Measurements from ENCODE around the gene YIPF1. TPM values are rescaled to one million over a fixed set of nuclear protein-coding genes. Genes with fewer than 3 reads are reported as not detected.

The YIPF1 gene
- total and polyA plus RNA-seq, 10 of the 15 experiments (the other 5 are each of a cell fraction or from before 2014, with no cell fraction given): 13.0 to 36.0 (median 20.3) TPM

DNA sequence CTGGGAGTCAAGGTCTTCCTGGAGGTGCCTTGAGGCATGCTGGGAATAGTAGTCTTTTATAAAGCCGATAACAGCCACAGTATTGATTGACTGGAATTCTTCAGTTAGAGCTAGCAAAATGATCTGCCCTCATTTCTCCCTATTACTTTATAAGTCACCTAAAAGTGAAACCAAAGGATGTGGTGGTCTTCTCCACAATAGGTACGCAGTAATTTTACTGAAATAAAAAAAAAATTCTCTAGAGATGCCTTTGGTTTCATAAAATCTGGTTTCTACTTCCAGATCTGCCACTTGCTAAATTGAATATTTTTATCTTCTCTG, 51.0 kb downstream of the YIPF1 start (continued):
- TF ChIP-seq NR2C1 (IDR thresholded peaks at IDR 0.05): no peak; the same call in 1 of the 2 replicates
- TF ChIP-seq ZNF24 (IDR thresholded peaks at IDR 0.05): no peak
- no peak for TF ChIP-seq ATF7 (IDR thresholded peaks at IDR 0.05; ENCODE audit: low read depth)
- TF ChIP-seq TCF12 (IDR thresholded peaks at IDR 0.05; ENCODE audit: low read depth, low read length): no peak
- TF ChIP-seq TAF1 (IDR thresholded peaks at IDR 0.05; ENCODE audit: borderline replicate concordance, low read depth, low read length): no peak
- no peak for TF ChIP-seq POU2F2 (IDR thresholded peaks at IDR 0.05; ENCODE audit: borderline replicate concordance, low read depth, low read length)
- TF ChIP-seq SMAD5 (IDR thresholded peaks at IDR 0.05; ENCODE audit: low read depth): no peak
- TF ChIP-seq IKZF1 (conservative IDR thresholded peaks at IDR 0.05): no peak
- TF ChIP-seq MXI1 (IDR thresholded peaks at IDR 0.05; ENCODE audit: low read depth, low read length): 0 out of 2 replicates have a peak, but pooled peaks have one; percentile 41
- no peak; the same call in 1 of the 2 replicates for TF ChIP-seq NBN (IDR thresholded peaks at IDR 0.05)
- no peak; the same call in 1 of the 2 replicates for TF ChIP-seq CREB1 (IDR thresholded peaks at IDR 0.05; ENCODE audit: low read depth)
- TF ChIP-seq TCF3 (IDR thresholded peaks at IDR 0.05; ENCODE audit: borderline replicate concordance, insufficient read depth, low read depth, low read length): no peak

DNA sequence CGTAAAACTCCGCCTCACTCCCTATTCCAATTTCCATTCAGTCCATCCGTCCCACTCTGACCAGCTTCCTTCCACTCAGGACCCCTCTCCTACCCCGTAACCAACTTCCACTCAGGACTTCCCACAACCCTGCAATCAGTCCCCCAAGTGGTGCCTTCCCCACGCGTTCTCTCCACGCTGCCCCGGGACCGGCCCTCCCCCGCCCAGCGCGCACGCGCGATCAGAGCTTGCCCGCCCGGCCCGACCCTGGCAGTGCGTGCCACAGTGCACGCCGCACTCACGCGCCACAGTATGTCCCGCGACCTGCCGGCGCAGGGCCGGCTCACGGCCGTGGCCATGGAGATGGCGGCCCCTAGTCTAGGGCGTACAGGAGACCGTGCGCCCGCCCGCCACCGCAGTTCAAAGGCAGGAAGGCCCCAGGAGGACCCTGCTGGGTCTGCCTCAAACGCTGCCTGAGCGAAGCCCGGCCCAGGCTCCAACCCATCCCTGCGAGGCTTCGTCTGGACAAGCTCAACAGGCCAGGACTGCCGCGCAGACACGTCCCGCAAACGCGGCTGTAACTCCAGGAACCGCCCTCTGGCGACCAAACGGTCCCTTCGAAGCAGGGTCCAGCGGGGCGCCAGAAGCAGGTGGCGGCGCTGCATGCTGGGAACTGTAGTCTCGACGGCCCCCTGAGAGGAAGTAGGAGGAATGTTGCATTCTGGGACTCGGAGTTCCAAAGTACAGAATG, 51.5 kb downstream of the YIPF1 start, which contains the start of gene NDC1:
TSS of gene NDC1 (minus strand) at position 373 of the 730 bp plus-strand sequence. CDS start at position 338, 35 bp downstream.
- H3K4me1 ChIP-seq (ENCODE audit: control insufficient read depth, insufficient read depth, low read length): peaks cover 7% of the 10 kb centered on the region; the same call in 1 of the 2 replicates
- no peaks in the 10 kb centered on the region; the same call in 2 of the 3 replicates for H3K9me3 ChIP-seq (replicated peaks; ENCODE audit: control insufficient read depth, insufficient read depth, low read length)
- H3K4me3 ChIP-seq: peak within 1 kb of the TSS; percentile 88
- 1% methylated on average over 51 of the region's 59 CpGs for WGBS (ENCODE audit: insufficient coverage, insufficient replicate concordance, low lambda C conversion rate, missing lambda C conversion rate)
- H3K79me2 ChIP-seq (ENCODE audit: control insufficient read depth, insufficient read depth, low read length): peaks cover 51% of the 10 kb centered on the region
- DNase-seq (ENCODE audit: low read depth, low spot score) (peak; percentile 91), FAIRE-seq (no peak), ATAC-seq (peak; percentile 92)
- BruUV-seq (replicated peaks): no TSS peak
- H3K27me3 ChIP-seq (replicated peaks in 1 of 2; ENCODE audit: control insufficient read depth in 2 of 2, insufficient read depth in 2 of 2, low read length in 1 of 2): no peaks in the 10 kb centered on the region
- intact Hi-C loops (cut with micrococcal nuclease; ENCODE audit: unreplicated experiment) (loop anchor here (5.0 kb wide), 1 partner anchor 214 kb away; the partner anchor contains the start of genes TCEANC2 and TMEM59), in situ Hi-C loops (cut with MboI) (no loop called here)
- ChIA-PET RAD21 (ENCODE audit: unreplicated experiment) (interaction anchor here (1.4 kb wide), 2 partner anchors 107 to 121 kb away, joined by 3 to 4 read pairs; partner anchors contain the start of gene IFT25), POLR2A (interaction anchor here (0.5 to 3.9 kb wide), 7 partner anchors 9 to 783 kb away, joined by 3 to 16 read pairs (median 7); partner anchors contain the start of genes IFT25, LRRC42, TCEANC2 and TMEM59), SMC1A (ENCODE audit: uncharacterized antibody, unreplicated experiment) (interaction anchor here (0.9 to 2.2 kb wide), 2 partner anchors 22 to 107 kb away, joined by 3 to 6 read pairs; partner anchors contain the start of gene IFT25), CTCF (interaction anchor here (0.9 to 1.4 kb wide), 4 partner anchors 23 to 121 kb away, joined by 3 to 5 read pairs (median 4); no protein-coding TSS in a partner anchor)
- H4K20me1 ChIP-seq (ENCODE audit: control insufficient read depth, insufficient read depth): no peaks in the 10 kb centered on the region
- peak within 1 kb of the TSS; percentile 99 for H2AFZ ChIP-seq (ENCODE audit: control insufficient read depth, low read depth, low read length)
- peak within 1 kb of the TSS; percentile 99 for H3K9ac ChIP-seq (ENCODE audit: control insufficient read depth, insufficient read depth, low read length)
- H3K27ac ChIP-seq (ENCODE audit: control insufficient read depth, insufficient read depth): peak within 1 kb of the TSS; percentile 99
- peak within 1 kb of the TSS; percentile 63 for H3K4me2 ChIP-seq (ENCODE audit: control insufficient read depth, insufficient read depth)
- no peaks in the 10 kb centered on the region for H3K36me3 ChIP-seq (ENCODE audit: control insufficient read depth in 2 of 2, insufficient read depth in 2 of 2, low read length in 1 of 2)
- TF ChIP-seq TAF1 (IDR thresholded peaks at IDR 0.05; ENCODE audit: borderline replicate concordance, low read depth, low read length) (no peak; the same call in 1 of the 2 replicates), SMARCA5 (IDR thresholded peaks at IDR 0.05) (no peak), RAD21 (IDR thresholded peaks at IDR 0.05; ENCODE audit: insufficient read depth, low read depth, low read length) (no peak), CEBPB (IDR thresholded peaks at IDR 0.05; ENCODE audit: borderline replicate concordance in 1 of 2, low read depth in 2 of 2, low read length in 2 of 2) (no peak), EZH2 (IDR thresholded peaks at IDR 0.05; ENCODE audit: borderline replicate concordance, control insufficient read depth, low read depth, low read length) (no peak), TCF12 (IDR thresholded peaks at IDR 0.05; ENCODE audit: low read depth, low read length) (no peak), NBN (IDR thresholded peaks at IDR 0.05) (peak; percentile 92), SKIL (IDR thresholded peaks at IDR 0.05; ENCODE audit: low read depth, poor library complexity, severe bottlenecking) (no peak), CREM (IDR thresholded peaks at IDR 0.05; ENCODE audit: low read depth) (peak; percentile 98), SIN3A (IDR thresholded peaks at IDR 0.05; ENCODE audit: low read depth, low read length) (peak; percentile 90; the same call in 1 of the 2 replicates), KDM1A (IDR thresholded peaks at IDR 0.05; ENCODE audit: borderline replicate concordance) (no peak), MYB (IDR thresholded peaks at IDR 0.05; ENCODE audit: borderline replicate concordance, low read depth, low read length) (peak; percentile 99), NR2C1 (IDR thresholded peaks at IDR 0.05) (peak; percentile 87), YBX1 (IDR thresholded peaks at IDR 0.05) (no peak), MXI1 (IDR thresholded peaks at IDR 0.05; ENCODE audit: low read depth, low read length) (peak; percentile 96)
